T-helper 1 cell treated with Interleukin-12 subunit alpha and Interleukin-12 subunit beta and Interleukin-4 antibody, amounts not matched to agents 30 ng/mL and 1 ng/mL, for 36 hours (primary cell): ENCODE measurements around the gene RBM8A. TPM values are rescaled to one million over a fixed set of nuclear protein-coding genes. Genes with fewer than 3 reads are reported as not detected.

ENCODE experiments used
- intact Hi-C: fragments of 100-400 bp; cut with micrococcal nuclease; formaldehyde crosslinking; loops from one replicate; pipeline ENCODE4 v1.15.1; 2024
- total RNA-seq: library from RNA; stranded (reverse); gene quantifications from 2 replicates; pipeline ENCODE4 v1.2.3, GENCODE V29; 2022

Gene RBM8A
- 196 and 197 TPM in 2 replicates for total RNA-seq

- intact Hi-C loops: loop anchor here (1.0 to 5.0 kb wide), 9 partner anchors 9 to 105 kb away; partner anchors contain the start of genes ANKRD34A, ANKRD35, LIX1L and PEX11B
These were observed at the start of gene RBM8A for GRCh38 chr1:145927063-145927886. TSS of gene RBM8A (minus strand) at chr1:145927484. CDS start at chr1:145927426, 58 bp downstream.

GRCh38 chr1:145977016-145977415 is 49.7 kb upstream of the RBM8A start:
- intact Hi-C loops: loop anchor here (1.0 kb wide), 3 partner anchors 36 to 131 kb away; no protein-coding TSS in a partner anchor

GRCh38 chr1:145975216-145975615 is 47.9 kb upstream of the RBM8A start:
- intact Hi-C loops: no loop called here

- intact Hi-C loops: no loop called here
These were observed 47.4 kb upstream of the RBM8A start for GRCh38 chr1:145974721-145975120.

GRCh38 chr1:145972580-145972979 is 45.3 kb upstream of the RBM8A start:
- intact Hi-C loops: no loop called here

- intact Hi-C loops: no loop called here
These were observed 40.0 kb upstream of the RBM8A start for GRCh38 chr1:145967288-145967687.

GRCh38 chr1:145965119-145965744 is 37.9 kb upstream of the RBM8A start:
- intact Hi-C loops: loop anchor here (2.0 kb wide), 1 partner anchor 106 kb away; the partner anchor contains the start of gene PIAS3

- intact Hi-C loops: loop anchor here (1.0 to 2.0 kb wide), 9 partner anchors 8 to 119 kb away; partner anchors contain the start of genes ANKRD35, NUDT17, PEX11B and PIAS3
These were observed 37.2 kb upstream of the RBM8A start, which contains the start of the genes ANKRD34A and POLR3GL for GRCh38 chr1:145964328-145965118. TSS of gene ANKRD34A (minus strand) at chr1:145964575. CDS start at chr1:145961759, 2,816 bp downstream. TSS of gene POLR3GL (plus strand) at chr1:145964690. CDS start at chr1:145974866, 10,176 bp downstream.

GRCh38 chr1:145963265-145964019 is 36.2 kb upstream of the RBM8A start:
- intact Hi-C loops: loop anchor here (1.0 to 2.0 kb wide), 9 partner anchors 7 to 118 kb away; partner anchors contain the start of genes ANKRD35, NUDT17, PEX11B and PIAS3

GRCh38 chr1:145962157-145963102 is 35.1 kb upstream of the RBM8A start:
- intact Hi-C loops: no loop called here

GRCh38 chr1:145961425-145962156 is 34.3 kb upstream of the RBM8A start:
- intact Hi-C loops: no loop called here

GRCh38 chr1:145961109-145961424 is 33.8 kb upstream of the RBM8A start:
- intact Hi-C loops: no loop called here

- intact Hi-C loops: no loop called here
These were observed 33.3 kb upstream of the RBM8A start for GRCh38 chr1:145960468-145961108.

- intact Hi-C loops: loop anchor here (2.0 kb wide), 1 partner anchor 135 kb away; the partner anchor contains the start of genes POLR3C and RNF115
These were observed 32.7 kb upstream of the RBM8A start for GRCh38 chr1:145959957-145960467.

- intact Hi-C loops: loop anchor here (2.0 kb wide), 1 partner anchor 135 kb away; the partner anchor contains the start of genes POLR3C and RNF115
These were observed 32.0 kb upstream of the RBM8A start for GRCh38 chr1:145959333-145959732.

GRCh38 chr1:145958734-145959133 is 31.4 kb upstream of the RBM8A start:
- intact Hi-C loops: loop anchor here (1.0 to 2.0 kb wide), 7 partner anchors 20 to 134 kb away; partner anchors contain the start of genes ANKRD35, PEX11B, POLR3C and RBM8A
